HG03066 (cell line): ENCODE measurements around the gene NSUN3.

Source experiments
- ATAC-seq: cut with Tn5 transposase; IDR thresholded peaks from one replicate; pipeline ENCODE4 v1.9.1; 2021; ENCODE audit warnings: low read depth; ENCODE audit not compliant: unreplicated experiment

The NSUN3 gene

GRCh38 chr3:94176988-94177745 is 114.3 kb downstream of the NSUN3 start:
- no peak for ATAC-seq
